Measurements from ENCODE around the gene AFP. TPM values are rescaled to one million over a fixed set of nuclear protein-coding genes. Genes with fewer than 3 reads are reported as not detected.

AFP gene
- total and polyA plus RNA-seq, 8 donors: 0.40 to 1.5 TPM; not detected in 6

DNA sequence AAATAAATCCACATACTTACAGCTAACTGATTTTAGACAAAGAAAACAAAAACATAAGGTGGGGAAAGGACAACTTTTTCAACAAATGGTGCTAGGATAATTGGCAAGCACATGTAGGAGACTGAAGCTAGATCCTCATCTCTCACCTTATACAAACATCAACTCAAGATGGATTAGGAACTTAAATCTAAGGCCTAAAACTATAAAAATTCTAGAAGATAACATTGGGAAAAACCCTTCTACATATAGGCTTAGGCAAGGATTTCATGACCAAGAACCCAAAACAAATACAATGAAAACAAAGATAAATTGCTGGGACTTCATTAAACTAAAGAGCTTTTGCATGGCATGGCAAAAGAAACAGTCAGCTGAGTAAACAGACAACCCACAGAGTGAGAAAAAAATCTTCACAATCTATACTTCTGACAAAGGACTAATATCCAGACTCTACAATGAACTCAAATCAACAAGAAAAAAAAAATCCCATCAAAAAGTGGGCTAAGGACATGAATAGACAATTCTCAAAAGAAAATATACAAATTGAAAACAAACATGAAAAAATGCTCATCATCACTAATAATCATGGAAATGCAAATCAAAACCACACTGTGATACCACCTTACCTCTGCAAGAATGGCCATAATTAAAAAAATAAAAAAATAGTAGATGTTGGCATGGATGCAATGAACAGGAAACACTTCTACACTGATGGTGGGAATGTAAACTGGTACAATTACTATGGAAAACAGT is 14.1 kb upstream of the AFP start:
- Histone ChIP-seq H3K9me3 (no peaks in the 10 kb centered on the region), H3K27ac (no peak overlapping the region), H3K4me3 (no peak overlapping the region), H3K36me3 (peaks cover 0 to 5% (median 0%) of the 10 kb centered on the region in 3 donors), H3K4me1 (no peaks in the 10 kb centered on the region), H3K27me3 (no peaks in the 10 kb centered on the region)
- TF ChIP-seq CTCF (IDR thresholded peaks at IDR 0.05): no peak
- FAIRE-seq: no peak
- no peak for DNase-seq
- ATAC-seq: no peak
- intact Hi-C loops (cut with DNase I): no loop called here

GRCh38 chr4:73422458-73422752 is 13.6 kb upstream of the AFP start:
- no peak for FAIRE-seq
- WGBS, 2 donors: 63 to 68% methylated on average over 4 of the region's 4 CpGs

DNA sequence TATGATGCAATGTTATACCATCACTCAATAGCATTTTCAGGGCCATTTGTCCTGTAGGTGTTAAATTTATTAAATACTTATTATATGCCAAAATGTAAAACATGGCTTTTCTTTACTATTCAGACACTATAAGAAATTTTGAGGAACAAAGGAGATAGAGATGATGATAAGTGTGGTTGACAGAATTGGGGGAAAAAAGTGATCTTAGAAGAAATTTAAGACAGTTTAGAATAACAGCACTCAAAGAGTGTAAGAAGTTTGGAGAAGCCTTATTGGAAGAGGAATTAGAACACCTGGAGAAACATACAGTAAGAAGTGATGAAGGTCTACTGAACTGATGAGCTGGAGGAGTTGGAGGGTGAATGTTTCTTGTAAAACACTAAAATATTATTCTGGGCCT is 12.8 kb upstream of the AFP start:
- ATAC-seq (no peak), DNase-seq (no peak), FAIRE-seq (no peak)
- Histone ChIP-seq H3K27me3 (no peaks in the 10 kb centered on the region), H3K27ac (no peak overlapping the region), H3K36me3 (no peaks in the 10 kb centered on the region), H3K4me3 (no peak overlapping the region), H3K9me3 (no peaks in the 10 kb centered on the region), H3K4me1 (no peaks in the 10 kb centered on the region)
- intact Hi-C loops (cut with DNase I): no loop called here
- TF ChIP-seq CTCF (IDR thresholded peaks at IDR 0.05): no peak

More at GRCh38 chr4:73422458-73422752, 13.6 kb upstream of the AFP start:
- no peak overlapping the region for H3K27ac ChIP-seq
- H3K27me3 ChIP-seq: no peaks in the 10 kb centered on the region
- TF ChIP-seq CTCF (IDR thresholded peaks at IDR 0.05): no peak
- no peaks in the 10 kb centered on the region for H3K9me3 ChIP-seq
- no peak overlapping the region for H3K4me3 ChIP-seq
- intact Hi-C loops (cut with DNase I): no loop called here
- H3K36me3 ChIP-seq: no peaks in the 10 kb centered on the region
- no peaks in the 10 kb centered on the region for H3K4me1 ChIP-seq
- DNase-seq (no peak), ATAC-seq (no peak)

DNA sequence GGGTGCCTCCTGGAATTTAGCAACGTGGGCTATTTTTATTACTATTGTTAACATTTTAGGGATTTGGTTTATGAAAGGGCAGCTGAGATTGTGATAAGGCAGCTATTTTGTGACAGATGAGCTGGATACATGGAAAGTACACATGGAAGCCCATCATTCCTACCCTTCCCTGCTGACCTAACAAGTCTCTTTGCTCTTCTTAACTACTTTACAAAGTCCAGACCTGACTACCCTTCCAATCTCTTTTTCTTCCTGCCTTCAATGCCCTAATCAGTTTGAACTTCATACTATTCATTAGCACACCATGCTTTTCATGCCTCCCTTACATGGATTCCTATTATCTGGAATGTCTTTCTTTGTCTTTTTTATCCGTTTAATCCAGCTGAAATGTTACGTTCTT is 9.4 kb upstream of the AFP start:
- no peak for DNase-seq
- Histone ChIP-seq H3K36me3 (no peaks in the 10 kb centered on the region), H3K27me3 (no peaks in the 10 kb centered on the region), H3K4me1 (no peaks in the 10 kb centered on the region), H3K27ac (no peak overlapping the region), H3K9me3 (no peaks in the 10 kb centered on the region), H3K4me3 (no peak overlapping the region)
- no peak for FAIRE-seq
- WGBS, 2 donors: 61 to 70% methylated on average over 3 of the region's 3 CpGs
- no peak for ATAC-seq
- TF ChIP-seq CTCF (IDR thresholded peaks at IDR 0.05): no peak
- intact Hi-C loops (cut with DNase I): no loop called here

- ATAC-seq (no peak), FAIRE-seq (no peak), DNase-seq (no peak)
- no peaks in the 10 kb centered on the region for H3K36me3 ChIP-seq
- intact Hi-C loops (cut with DNase I): no loop called here
- no peak overlapping the region for H3K4me3 ChIP-seq
- H3K4me1 ChIP-seq: peaks cover 0 to 11% (median 0%) of the 10 kb centered on the region in 3 donors
- no peaks in the 10 kb centered on the region for H3K9me3 ChIP-seq
- H3K27me3 ChIP-seq: no peaks in the 10 kb centered on the region
- whole genome bisulfite sequencing, 2 donors: 83 to 94% methylated on average over 2 of the region's 2 CpGs
- H3K27ac ChIP-seq: no peak overlapping the region
- no peak for TF ChIP-seq CTCF (IDR thresholded peaks at IDR 0.05)
These were observed 6.9 kb upstream of the AFP start for GRCh38 chr4:73429118-73429517.

Data from pancreas (tissue), 10 donors.